T-helper 17 cell (primary cell): ENCODE results near the gene KIFC3. TPM values are rescaled to one million over a fixed set of nuclear protein-coding genes. Genes with fewer than 3 reads are reported as not detected.
"Not testable (repeated sequence)": the region's sequence is repeated elsewhere in the genome, so short reads cannot be mapped to it uniquely, and the experiment has no call there.

ENCODE experiments used
- ATAC-seq: fragments of 150-1000 bp; cut with Tn5 transposase; 2 replicates; pipeline ENCODE4 v1.10.0; 2021; ENCODE audit warnings: mild to moderate bottlenecking, moderate library complexity
- DNase-seq, 3 donors: peaks; one replicate each; pipeline versions ENCODE4 v3.0.0 to v3.0.0-alpha.2; 2020 to 2021
- H3K9me3 ChIP-seq: one replicate; pipeline ENCODE4 v1.7.0; 2013; ENCODE audit warnings: low read length, mild to moderate bottlenecking; ENCODE audit not compliant: control insufficient read depth, poor library complexity, severe bottlenecking
- H3K27ac Mint-ChIP-seq: one replicate; pipeline ENCODE4 v1.8.0; 2022; ENCODE audit warnings: mild to moderate bottlenecking, moderate library complexity, mixed read lengths
- H3K27me3 Mint-ChIP-seq: one replicate; pipeline ENCODE4 v1.8.0; 2022; ENCODE audit warnings: mixed read lengths
- H3K36me3 Mint-ChIP-seq: one replicate; pipeline ENCODE4 v1.8.0; 2022; ENCODE audit warnings: low read depth, mixed read lengths
- H3K4me1 Mint-ChIP-seq: one replicate; pipeline ENCODE4 v1.8.0; 2022; ENCODE audit warnings: mild to moderate bottlenecking, mixed read lengths
- H3K4me3 Mint-ChIP-seq: one replicate; pipeline ENCODE4 v1.8.0; 2022; ENCODE audit warnings: mild to moderate bottlenecking, moderate library complexity, mixed read lengths
- total RNA-seq, 4 donors: library from RNA in 2 of 4; stranded (reverse) in 2 of 4; gene quantifications; one replicate each; pipeline ENCODE4 v1.2.3 and lab custom pipeline; 2022 to 2026

Gene KIFC3, protein sequence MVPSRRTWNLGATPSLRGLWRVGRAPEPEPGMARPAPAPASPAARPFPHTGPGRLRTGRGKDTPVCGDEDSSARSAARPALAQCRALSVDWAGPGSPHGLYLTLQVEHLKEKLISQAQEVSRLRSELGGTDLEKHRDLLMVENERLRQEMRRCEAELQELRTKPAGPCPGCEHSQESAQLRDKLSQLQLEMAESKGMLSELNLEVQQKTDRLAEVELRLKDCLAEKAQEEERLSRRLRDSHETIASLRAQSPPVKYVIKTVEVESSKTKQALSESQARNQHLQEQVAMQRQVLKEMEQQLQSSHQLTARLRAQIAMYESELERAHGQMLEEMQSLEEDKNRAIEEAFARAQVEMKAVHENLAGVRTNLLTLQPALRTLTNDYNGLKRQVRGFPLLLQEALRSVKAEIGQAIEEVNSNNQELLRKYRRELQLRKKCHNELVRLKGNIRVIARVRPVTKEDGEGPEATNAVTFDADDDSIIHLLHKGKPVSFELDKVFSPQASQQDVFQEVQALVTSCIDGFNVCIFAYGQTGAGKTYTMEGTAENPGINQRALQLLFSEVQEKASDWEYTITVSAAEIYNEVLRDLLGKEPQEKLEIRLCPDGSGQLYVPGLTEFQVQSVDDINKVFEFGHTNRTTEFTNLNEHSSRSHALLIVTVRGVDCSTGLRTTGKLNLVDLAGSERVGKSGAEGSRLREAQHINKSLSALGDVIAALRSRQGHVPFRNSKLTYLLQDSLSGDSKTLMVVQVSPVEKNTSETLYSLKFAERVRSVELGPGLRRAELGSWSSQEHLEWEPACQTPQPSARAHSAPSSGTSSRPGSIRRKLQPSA
- total RNA-seq (10 to 100 TPM in 1 of 2 donors, under 1 TPM in 1; 0.70 to 15.2 TPM), total RNA-seq (lab: John Stamatoyannopoulos, UW) (0 to 8.6 reads per million in 2 donors)

DNA sequence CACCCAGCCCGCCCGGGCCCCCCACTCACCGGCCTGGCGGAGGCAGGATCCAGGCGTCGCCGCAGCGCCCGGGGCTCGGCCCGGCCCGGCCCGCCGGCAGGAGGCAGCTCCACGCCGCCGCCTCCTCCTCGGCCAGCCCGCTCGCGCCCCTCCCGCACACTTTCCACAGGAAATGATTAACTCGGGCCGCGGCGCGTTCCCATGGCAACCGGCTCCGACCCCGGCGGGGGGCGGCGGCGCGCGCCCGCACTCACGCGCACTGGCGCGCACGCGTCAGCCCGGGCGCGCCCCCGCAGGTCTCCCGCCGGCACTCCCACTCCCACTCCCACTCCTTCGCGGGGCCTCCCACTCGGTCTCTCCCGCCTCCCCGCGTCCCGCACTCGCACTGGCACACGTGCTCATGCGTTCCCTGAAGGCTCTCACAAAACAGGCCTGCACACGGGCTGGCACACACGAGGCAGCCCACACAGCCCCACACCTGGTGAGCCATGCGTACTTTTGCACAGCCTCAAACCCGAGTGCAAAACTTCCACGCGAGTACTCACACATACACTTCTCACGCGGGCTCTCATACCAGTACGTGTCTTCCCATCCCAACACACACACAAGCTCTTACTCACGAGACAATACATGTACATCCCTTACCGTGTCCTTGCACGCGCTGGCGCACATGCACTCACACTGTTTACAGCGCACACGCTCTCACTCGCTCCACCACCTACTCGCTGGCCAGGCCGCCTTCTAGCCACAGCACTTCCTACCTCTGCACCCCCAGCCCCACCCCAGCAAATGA is at the start of gene KIFC3:
Gene KIFC3, minus strand, starts transcription at position 151 of the 793 bp plus-strand sequence. CDS start 4,248 bp downstream, outside the sequence.
- ATAC-seq (peak; percentile 75), DNase-seq (peak; percentile 31 to 45 (median 34))
- Mint-ChIP-seq H3K27me3 (peaks cover 41% of the 10 kb centered on the region), H3K4me1 (peaks cover 29% of the 10 kb centered on the region), H3K36me3 (peaks cover 5% of the 10 kb centered on the region), H3K27ac (peak within 1 kb of the TSS; percentile 67), H3K4me3 (peak within 1 kb of the TSS; percentile 95)
- no peaks in the 10 kb centered on the region for H3K9me3 ChIP-seq

DNA sequence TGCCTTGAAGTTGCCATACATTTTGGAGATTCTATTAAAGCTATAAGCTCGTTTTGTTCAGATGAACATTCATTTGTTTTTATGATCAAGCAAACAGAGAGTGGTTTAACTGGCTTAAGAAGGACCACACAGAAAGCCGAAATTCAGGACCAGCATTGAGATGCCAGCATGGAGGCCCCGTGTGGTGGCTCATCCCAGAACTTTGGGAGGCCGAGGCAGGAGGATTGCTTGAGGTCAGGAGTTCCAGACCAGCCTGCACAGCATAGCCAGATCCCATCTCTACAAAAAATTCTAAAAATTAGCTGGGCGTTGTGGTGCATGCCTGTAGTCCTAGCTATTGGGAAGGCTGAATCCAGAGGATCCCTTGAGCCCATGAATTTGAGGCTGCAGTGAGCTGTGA is 45.9 kb upstream of the KIFC3 start:
- H3K9me3 ChIP-seq, result no peaks in the 10 kb centered on the region
- DNase-seq (no peak), ATAC-seq (no peak)
- peaks cover 6% of the 10 kb centered on the region for H3K4me1 Mint-ChIP-seq
- peaks cover 3% of the 10 kb centered on the region for H3K36me3 Mint-ChIP-seq
- no peak overlapping the region for H3K27ac Mint-ChIP-seq
- peaks cover 16% of the 10 kb centered on the region for H3K27me3 Mint-ChIP-seq
- H3K4me3 Mint-ChIP-seq, result no peak overlapping the region

DNA sequence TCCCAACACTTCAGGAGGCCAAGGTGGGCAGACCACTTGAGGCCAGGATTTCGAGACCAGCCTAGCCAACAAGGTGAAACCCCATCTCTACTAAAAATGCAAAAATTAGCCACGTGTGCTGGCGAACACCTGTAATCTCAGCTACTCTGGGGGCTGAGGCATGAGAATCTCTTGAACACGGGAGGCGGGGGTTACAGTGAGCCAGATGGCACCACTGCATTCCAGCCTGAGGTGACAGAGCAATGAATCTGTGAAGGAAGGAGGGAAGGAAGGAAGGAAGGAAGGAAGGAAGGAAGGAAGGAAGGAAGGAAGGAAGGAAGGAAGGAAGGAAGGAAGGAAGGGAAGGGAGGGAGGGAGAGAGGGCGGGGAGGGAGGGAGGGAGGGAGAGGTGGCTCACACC is 44.6 kb upstream of the KIFC3 start:
- H3K4me3 Mint-ChIP-seq, H3K27me3 Mint-ChIP-seq, ATAC-seq, DNase-seq, H3K9me3 ChIP-seq, H3K36me3 Mint-ChIP-seq, H3K4me1 Mint-ChIP-seq, H3K27ac Mint-ChIP-seq: not testable (repeated sequence)

DNA sequence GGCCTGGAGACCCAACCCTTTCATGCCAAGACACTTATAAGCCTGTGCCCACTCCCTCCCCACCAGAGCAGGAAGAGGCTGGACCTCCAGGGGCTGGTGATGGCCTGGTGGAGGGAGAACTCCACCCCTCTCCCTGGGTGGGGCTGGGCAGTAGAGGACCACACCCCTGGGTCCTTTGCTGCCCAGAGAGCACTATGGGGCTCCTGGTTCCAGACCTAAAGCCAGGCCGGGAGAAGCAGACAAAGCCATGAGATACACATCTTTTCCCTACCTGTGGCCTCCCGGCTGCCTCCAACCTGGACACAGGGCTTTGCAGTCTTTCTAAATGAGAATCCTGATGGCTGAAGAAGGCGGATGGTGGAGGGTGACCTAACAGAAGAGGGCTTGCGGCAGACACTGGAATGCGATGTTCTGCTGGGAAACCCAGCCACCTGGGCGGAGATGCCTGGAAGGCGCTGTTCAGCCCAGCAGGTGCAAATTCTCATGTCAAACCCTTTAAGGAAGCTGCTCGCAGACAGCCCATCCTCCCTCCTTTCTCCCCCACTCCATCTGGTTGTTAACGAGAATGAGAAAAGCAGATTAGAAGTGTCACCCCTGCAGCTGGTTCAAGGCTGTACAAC is 43.9 kb upstream of the KIFC3 start:
- Mint-ChIP-seq H3K27ac (no peak overlapping the region), H3K36me3 (peaks cover 2% of the 10 kb centered on the region), H3K4me1 (peaks cover 6% of the 10 kb centered on the region), H3K27me3 (peaks cover 6% of the 10 kb centered on the region), H3K4me3 (no peak overlapping the region)
- H3K9me3 ChIP-seq, result no peaks in the 10 kb centered on the region
- DNase-seq, result no peak
- no peak for ATAC-seq

DNA sequence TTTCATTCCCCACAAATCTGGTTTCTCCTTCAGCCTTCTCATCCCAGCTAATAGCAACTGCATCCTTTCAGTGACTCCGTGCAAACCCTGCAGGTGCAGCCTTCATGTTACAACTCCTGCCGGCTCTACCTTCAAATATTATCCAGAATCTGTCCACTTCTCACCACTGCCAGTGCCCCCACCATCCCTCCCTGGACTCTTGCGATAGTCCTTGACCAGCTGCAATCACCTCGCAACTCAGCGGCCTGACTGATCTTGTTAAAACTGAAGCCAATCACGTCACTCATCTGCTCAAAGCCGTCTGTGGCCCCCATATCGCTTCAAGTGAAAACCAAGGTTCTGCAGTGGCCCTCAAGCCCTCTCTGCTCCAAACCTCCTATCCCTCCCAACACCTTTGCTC is 42.8 kb upstream of the KIFC3 start:
- Mint-ChIP-seq H3K4me1 (peaks cover 6% of the 10 kb centered on the region), H3K27ac (no peak overlapping the region), H3K36me3 (peaks cover 2% of the 10 kb centered on the region), H3K27me3 (peaks cover under 1% of the 10 kb centered on the region), H3K4me3 (no peak overlapping the region)
- ATAC-seq, result no peak
- no peak for DNase-seq
- no peaks in the 10 kb centered on the region for H3K9me3 ChIP-seq

DNA sequence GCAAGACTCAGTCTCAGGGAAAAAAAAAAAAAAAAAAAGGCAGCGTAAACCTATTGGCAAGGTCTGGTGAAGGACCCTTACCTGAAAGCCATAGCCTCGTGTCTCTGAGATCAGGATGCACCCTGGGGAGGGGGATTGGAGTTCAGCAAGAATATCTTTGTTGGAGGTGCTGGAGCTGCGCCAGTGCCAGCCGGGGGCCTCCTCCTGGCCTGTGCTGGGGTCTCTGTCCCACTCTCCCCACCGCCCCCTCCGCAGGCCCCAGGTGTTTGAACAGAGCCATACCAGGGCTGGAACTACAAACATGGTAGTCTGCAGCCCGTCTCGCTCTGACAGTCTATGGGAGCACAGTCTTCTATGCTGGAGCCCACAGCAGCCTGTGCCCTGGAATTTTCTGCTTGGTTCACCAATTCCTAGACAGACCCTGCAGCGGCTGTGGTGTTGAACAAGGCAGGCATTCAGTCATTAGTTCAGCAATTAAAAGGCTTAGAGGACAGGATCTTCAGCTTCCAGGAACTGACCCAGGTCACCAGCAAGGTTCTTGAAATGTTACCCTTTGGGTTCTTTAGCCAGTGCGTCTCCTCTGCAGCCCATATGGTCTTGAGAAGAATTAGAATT is 42.2 kb upstream of the KIFC3 start:
- Mint-ChIP-seq H3K4me1 (peaks cover 6% of the 10 kb centered on the region), H3K27ac (no peak overlapping the region), H3K36me3 (peaks cover 2% of the 10 kb centered on the region), H3K4me3 (no peak overlapping the region), H3K27me3 (peaks cover 6% of the 10 kb centered on the region)
- ATAC-seq, result no peak
- DNase-seq, result no peak
- no peaks in the 10 kb centered on the region for H3K9me3 ChIP-seq

DNA sequence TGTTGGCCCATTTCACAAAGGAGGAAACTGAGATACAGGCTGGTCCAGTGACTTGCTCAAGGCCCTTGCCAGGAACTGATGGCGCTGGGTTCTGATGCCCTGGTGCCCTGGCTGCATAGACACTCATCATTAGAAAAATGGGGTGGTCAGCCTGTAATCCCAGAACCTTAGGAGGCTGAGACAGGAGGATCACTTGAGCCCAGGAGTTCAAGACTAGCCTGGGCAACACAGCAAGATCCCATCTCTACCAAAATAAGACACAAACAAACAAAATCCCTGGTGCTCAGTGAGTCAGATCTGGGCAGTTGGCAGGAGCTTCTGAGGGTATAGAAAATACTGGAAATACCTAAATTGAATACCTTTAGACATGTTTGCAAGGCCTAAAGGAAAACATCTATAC is 41.1 kb upstream of the KIFC3 start:
- no peaks in the 10 kb centered on the region for H3K9me3 ChIP-seq
- Mint-ChIP-seq H3K4me3 (no peak overlapping the region), H3K27me3 (peaks cover 6% of the 10 kb centered on the region), H3K4me1 (peaks cover 6% of the 10 kb centered on the region), H3K36me3 (peaks cover 2% of the 10 kb centered on the region), H3K27ac (no peak overlapping the region)
- ATAC-seq, result no peak
- no peak for DNase-seq

DNA sequence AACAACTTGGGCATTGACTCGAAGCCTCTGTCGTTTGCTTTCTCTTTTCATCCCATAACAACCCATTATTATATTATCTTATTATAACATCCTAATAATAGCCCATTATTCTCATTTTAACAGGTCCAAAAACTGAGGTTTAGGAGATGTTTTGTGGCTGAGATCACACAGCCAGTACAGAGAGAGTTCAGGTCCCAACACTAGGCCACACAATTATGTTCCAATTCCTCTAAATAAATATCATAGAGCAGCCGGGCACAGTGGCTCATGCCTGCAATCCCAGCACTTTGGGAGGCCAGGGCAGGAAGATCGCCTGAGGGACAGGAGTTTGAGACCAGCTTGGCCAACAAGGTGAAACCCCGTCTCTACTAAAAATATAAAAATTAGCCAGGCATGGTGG is 40.3 kb upstream of the KIFC3 start:
- Mint-ChIP-seq H3K27ac (no peak overlapping the region), H3K4me1 (peaks cover 6% of the 10 kb centered on the region), H3K4me3 (no peak overlapping the region), H3K36me3 (peaks cover 2% of the 10 kb centered on the region), H3K27me3 (peaks cover 12% of the 10 kb centered on the region)
- no peak for DNase-seq
- no peaks in the 10 kb centered on the region for H3K9me3 ChIP-seq
- no peak for ATAC-seq

DNA sequence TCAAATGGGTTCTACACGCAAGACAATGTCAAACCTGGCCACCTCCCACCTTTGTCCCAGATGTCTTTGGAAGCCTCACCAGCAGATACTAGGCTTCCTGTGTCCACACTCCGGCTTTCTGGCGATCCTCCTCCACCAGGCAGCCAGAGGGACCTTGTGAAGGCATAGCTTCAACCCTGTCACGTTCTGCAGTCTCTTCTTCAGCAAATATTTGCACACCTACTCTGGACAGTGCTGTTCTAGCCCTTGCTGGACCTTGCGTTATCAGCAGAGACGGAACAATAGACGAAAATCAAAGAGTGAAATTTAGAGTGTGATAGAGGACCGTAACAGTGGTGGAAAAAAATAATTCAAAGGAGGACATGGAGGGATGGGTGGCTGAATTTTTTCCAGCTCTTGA is 38.5 kb upstream of the KIFC3 start:
- Mint-ChIP-seq H3K27me3 (peaks cover 19% of the 10 kb centered on the region), H3K4me1 (peaks cover 5% of the 10 kb centered on the region), H3K27ac (no peak overlapping the region), H3K36me3 (peaks cover 2% of the 10 kb centered on the region), H3K4me3 (no peak overlapping the region)
- no peaks in the 10 kb centered on the region for H3K9me3 ChIP-seq
- no peak for ATAC-seq
- DNase-seq, result no peak

DNA sequence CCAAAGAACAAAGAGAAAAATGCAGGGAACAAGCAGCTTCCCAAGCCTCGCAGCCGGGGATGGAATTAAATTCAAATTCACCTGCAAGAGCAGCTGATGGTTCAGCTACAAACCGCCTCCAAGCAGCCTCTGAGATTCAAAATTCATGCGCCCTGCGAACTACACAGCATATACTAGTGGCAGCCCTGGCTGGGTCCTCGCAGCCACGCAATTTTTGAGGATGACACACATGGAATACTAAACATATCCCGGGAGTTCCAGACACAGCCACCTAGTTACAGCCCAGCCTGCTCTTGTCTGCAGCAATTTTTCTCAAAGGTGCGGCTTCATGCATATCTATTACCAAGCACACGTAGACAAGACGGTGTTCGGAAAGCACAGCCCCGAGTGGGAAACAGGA is 35.9 kb upstream of the KIFC3 start:
- Mint-ChIP-seq H3K4me1 (peaks cover 3% of the 10 kb centered on the region), H3K36me3 (no peaks in the 10 kb centered on the region), H3K4me3 (no peak overlapping the region), H3K27ac (no peak overlapping the region), H3K27me3 (peaks cover 19% of the 10 kb centered on the region)
- ATAC-seq (no peak), DNase-seq (no peak)
- no peaks in the 10 kb centered on the region for H3K9me3 ChIP-seq

DNA sequence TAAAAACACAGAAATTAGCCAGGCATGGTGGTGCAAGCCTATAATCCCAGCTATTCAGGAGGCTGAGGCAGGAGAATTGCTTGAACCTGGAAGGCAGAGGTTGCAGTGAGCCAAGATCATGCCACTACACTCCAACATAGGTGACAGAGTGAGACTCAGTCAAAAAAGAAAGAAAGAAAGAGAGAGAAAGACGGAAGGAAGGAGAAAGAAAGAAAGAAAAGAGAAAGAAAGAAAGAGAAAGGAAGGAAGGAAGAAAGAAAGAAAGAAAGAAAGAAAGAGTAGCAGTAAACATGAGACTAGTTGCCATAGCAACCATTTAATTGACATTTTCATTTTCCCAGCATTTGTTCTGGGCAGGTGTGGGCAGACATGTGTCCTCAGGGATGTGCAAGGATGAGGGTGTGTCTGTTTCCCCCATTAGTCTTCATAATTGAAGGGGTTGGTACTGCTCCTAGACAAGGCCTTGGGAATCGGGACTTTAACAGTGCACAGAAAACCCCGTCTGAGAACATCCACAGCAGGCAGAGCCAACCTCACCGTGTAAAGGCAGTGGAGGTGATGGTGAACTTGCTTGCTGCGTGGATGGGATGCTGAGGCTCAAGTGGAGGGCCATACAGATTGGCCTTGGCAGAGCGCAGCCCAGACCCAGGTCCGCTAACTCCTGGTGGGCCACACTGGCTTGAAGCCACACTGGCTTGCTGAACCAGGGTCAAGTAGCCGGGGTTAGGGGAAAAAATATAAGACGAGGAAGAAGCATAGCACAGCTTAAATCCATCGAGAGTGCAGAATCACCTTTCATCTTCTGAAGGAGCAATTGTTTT is 35.2 kb upstream of the KIFC3 start:
- H3K4me3 Mint-ChIP-seq, result no peak overlapping the region
- DNase-seq, result no peak
- no peak for ATAC-seq
- peaks cover 3% of the 10 kb centered on the region for H3K4me1 Mint-ChIP-seq
- H3K9me3 ChIP-seq, result no peaks in the 10 kb centered on the region
- peak overlapping the region; percentile 82 for H3K27ac Mint-ChIP-seq
- H3K27me3 Mint-ChIP-seq, result peaks cover 19% of the 10 kb centered on the region
- no peaks in the 10 kb centered on the region for H3K36me3 Mint-ChIP-seq

DNA sequence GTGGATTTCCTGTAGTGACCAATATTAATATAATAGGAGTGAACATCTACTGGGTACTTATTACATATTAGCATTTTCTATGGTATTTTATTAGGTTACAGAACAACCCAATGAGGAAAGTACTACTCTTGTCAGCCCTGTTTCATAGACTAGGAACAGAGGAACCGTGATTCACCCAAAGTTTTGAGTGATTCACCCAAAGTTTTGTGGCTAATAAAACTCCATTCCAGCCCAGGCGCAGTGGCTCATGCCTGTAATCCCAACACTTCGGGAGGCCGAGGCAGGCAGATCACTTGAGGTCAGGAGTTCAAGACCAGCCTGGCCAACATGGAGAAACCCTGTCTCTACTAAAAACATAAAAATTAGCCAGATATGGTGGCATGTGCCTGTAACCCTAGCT is 33.1 kb upstream of the KIFC3 start:
- not testable (repeated sequence) for H3K4me3 Mint-ChIP-seq, H3K36me3 Mint-ChIP-seq, DNase-seq, ATAC-seq, H3K4me1 Mint-ChIP-seq, H3K9me3 ChIP-seq, H3K27ac Mint-ChIP-seq
- H3K27me3 Mint-ChIP-seq, result peaks cover 19% of the 10 kb centered on the region
